Bone marrow (tissue), 2 donors: ENCODE data around the gene KEAP1.

ENCODE experiments used
- DNase-seq, 2 donors: peaks; one replicate each; lab custom pipeline; 2025; lab: John Stamatoyannopoulos, UW

The KEAP1 gene

DNA sequence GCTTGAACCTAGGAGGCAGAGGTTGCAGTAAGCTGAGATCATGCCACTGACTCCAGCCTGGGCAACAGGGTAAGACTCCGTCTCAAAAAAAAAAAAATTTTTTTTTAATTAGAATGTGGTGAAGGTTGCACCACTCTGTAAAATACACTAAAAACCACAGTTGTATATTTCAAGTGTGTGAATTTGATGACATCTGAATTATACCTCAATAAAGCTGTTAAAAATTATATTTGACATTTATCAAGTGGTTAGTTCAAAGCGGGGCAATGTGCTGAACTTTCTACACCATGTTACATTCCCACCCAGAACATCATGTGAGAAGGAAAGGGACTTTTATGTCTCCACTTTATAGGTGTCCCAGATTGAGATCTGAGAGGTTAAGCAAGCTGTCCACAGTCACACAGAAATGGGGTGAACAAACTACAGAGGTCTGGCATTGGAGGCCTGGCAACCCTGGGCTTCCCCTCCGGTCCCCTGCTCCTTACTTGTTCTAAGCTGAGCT lies 20.0 kb upstream of the KEAP1 start:
- no peak for DNase-seq

DNA sequence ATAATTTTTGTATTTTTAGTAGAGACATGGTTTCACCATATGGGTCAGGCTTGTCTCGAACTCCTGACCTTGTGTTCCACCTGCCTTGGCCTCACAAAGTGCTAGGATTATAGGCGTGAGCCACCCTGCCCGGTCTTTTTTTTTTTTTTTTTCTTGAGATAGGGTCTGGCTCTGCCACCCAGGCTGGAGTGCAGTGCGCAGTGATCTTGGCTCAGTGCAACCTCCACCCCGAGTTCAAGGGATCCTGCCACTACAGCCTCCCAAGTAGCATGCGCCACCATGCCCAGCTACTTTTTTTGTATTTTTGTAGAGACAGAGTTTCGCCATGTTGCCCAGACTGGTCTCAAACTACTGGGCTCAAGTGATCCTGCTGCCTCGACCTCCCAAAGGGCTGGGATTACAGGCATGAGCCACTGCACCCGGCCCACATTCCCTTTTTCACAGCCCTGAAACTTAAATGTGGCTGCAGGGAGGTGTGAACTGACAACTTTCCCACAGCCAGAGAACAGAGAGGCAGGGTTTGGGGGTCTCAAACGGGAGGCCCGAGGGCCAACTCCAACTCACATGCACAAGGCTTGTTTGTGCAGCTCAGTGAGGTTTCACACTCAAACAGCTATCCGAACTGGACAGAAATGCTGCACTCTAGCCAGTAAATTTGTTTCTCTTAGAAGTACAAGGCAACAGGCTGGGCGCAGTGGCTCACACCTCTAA lies 18.5 kb upstream of the KEAP1 start:
- no peak for DNase-seq

- DNase-seq, result no peak
Observed at GRCh38 chr19:10520652-10521318, 17.6 kb upstream of the KEAP1 start.

DNA sequence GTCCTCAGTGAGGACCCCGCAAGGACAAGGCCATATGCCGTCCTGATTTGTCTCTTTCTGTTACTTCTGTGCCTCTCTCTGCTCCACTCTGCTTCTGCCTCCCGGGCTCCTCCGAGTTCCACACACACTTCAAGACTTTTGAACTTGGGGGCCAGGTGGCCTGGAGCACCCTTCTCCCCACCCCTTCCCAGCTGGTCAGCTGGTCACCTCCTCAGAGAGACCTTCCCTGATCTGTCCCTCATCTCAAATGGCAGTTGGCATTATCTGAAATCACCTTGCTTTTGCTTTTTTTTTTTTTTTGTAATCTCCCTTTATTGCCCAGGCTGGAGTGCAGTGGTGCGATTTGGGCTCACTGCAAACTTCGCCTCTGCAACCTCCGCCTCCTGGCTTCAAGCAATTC lies 16.3 kb upstream of the KEAP1 start:
- DNase-seq, result no peak

- DNase-seq, result no peak
Observed at GRCh38 chr19:10518444-10519361, 15.5 kb upstream of the KEAP1 start.

GRCh38 chr19:10517760-10518443 lies 14.7 kb upstream of the KEAP1 start:
- DNase-seq, result no peak

- DNase-seq, result no peak
Observed at GRCh38 chr19:10517361-10517759, 14.2 kb upstream of the KEAP1 start, which contains the start of gene S1PR5. TSS of gene S1PR5 (minus strand) at chr19:10517447. CDS start at chr19:10515011, 2,436 bp downstream.

- DNase-seq, result no peak
Observed at GRCh38 chr19:10516671-10517286, 13.6 kb upstream of the KEAP1 start.

- DNase-seq, result no peak
Observed at GRCh38 chr19:10516064-10516385, 12.9 kb upstream of the KEAP1 start.

DNA sequence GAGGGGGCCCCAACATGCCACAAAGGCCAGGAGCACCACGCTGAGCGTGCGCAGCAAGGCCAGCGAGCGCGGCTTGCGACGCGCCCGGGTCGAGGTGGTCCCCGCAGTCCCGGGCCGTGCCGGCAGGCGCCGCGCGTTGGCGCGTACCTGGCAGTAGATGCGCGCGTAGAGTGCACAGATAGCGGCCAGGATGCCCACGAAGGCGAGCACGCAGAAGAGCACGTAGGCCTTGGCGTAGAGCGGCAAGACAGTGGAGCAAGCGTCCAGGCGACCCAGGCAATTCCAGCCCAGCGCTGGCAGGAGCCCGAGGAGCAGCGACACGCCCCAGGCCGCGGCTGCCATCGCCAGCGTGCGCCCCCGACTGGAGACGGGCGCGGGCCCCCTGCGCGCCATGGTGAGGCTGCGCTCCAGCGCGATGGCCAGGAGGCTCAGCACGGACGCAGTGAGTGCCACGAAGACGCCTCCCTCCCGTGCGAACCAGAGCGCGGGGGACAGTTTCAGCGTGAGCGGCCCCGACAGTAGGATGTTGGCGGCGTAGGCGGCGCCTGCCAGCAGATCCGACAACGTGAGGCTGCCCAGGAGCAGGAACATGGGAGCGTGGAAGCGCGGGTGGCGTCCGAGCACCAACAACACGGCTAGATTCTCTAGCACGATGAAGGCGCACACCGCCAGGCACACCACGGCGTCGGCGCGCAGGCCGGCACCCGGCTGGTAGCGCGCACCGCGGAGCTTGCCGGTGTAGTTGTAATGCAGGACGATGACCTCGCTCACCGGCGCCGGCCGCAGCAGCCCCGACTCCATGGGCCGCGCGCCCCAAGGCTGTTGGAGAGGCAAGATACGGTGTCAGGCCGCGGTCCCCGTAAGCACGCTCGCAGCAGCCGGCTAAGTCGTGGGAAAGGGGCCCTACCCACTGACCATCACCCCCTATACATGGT lies 11.3 kb upstream of the KEAP1 start:
- no peak for DNase-seq

- no peak for DNase-seq
Observed at GRCh38 chr19:10513223-10513622, 10.1 kb upstream of the KEAP1 start.

- DNase-seq, result no peak
Observed at GRCh38 chr19:10510301-10510802, 7.2 kb upstream of the KEAP1 start.

DNA sequence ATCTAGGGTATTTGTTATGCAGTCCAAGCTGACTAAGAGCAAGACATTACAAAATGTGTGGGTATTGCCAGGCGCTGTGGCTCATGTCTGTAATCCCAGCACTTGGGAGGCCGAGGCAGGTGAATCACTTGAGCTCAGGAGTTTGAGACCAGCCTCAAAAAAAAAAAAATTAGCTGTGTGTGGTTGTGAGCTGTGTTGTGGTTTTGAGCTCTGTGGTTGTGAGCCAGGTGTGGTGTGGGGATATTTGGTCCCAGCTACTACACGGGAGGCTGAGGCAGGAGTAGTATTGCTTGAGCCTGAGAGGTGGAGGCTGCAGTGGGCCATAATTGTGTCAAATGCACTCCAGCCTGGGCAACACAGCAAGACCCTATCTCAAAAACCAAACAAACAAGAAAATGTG lies 5.6 kb upstream of the KEAP1 start:
- DNase-seq, result no peak

DNA sequence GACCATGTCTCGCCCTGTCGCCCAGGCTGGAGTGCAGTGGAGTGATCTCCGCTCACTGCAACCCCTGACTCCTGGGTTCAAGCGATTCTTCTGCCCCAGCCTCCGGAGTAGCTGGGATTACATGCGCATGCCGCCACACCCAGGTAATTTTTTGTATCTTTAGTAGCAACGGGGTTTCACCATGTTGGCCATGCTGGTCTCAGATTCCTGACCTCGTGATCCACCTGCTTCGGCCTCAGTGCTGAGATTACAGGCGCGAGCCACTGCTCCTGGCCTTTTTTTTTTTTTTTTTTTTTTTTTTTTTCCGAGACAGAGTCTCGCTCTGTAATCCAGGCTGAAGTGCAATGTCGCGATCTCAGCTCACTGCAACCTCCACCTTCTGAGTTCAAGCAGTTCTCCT lies 4.9 kb upstream of the KEAP1 start:
- no peak for DNase-seq

DNA sequence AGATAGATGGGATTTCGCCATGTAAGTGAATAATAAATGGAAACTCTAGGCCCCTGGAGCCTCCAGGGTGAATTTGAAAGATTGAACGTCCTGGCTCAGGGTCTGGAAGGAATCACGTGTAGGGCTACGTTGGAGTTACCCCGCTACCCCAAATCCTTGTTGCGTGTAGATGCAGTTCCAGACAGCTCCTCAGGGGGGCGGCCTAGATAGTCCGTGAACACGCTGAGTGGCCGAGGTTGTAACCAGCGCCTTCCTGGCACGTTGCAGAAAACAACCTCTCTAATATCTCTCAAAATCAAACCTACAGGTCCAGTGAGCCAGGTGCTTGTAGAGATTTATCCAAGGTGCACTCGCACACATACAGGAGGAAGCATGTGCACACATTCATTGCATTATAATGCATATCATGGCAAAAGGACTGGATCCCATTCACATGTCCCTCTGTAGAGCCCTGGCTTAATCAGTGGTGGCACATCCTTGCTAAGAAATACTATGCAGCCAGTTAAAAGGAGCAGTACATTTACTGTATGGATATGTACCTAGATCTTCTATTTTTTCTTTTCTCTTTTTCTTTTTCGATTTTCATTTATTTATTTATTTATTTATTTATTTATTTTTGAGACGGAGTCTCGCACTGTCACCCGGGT lies 2.5 kb upstream of the KEAP1 start:
- DNase-seq, result peak; percentile 29 to 75

- peak; percentile 72 to 79 for DNase-seq
Observed at GRCh38 chr19:10502524-10503001, 593 bp downstream of the KEAP1 start.

DNA sequence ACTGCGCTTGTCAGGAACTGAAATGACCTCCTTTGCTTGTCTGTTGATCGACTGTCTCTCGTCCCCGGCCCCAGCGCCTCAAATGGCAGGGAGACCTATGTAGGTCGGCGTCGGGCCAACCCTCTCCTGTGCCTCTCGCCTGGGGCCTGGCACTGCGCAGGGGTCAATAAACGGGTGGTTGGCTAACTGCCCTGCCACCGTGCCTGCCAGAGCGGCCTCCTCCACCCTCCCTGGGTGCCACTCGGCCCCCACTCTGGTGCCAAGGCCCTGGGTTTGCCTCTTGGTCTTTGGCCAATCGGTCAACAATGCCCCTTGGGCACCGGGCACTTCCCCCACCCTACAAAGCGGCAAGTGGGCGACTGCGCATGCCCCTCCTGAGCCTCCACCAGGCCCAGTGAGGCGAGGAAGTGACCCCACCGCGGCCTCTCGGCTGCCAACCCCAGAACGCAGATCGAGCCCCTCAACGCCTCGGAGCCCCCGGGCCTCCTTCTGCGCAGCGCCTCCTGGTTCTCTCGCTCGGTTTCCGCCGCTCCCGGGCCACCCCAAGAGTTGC lies 1.1 kb downstream of the KEAP1 start:
- DNase-seq, result peak in 1 of 2 donors; percentile 66

GRCh38 chr19:10500247-10500592 lies 2.9 kb downstream of the KEAP1 start:
- DNase-seq, result no peak

DNA sequence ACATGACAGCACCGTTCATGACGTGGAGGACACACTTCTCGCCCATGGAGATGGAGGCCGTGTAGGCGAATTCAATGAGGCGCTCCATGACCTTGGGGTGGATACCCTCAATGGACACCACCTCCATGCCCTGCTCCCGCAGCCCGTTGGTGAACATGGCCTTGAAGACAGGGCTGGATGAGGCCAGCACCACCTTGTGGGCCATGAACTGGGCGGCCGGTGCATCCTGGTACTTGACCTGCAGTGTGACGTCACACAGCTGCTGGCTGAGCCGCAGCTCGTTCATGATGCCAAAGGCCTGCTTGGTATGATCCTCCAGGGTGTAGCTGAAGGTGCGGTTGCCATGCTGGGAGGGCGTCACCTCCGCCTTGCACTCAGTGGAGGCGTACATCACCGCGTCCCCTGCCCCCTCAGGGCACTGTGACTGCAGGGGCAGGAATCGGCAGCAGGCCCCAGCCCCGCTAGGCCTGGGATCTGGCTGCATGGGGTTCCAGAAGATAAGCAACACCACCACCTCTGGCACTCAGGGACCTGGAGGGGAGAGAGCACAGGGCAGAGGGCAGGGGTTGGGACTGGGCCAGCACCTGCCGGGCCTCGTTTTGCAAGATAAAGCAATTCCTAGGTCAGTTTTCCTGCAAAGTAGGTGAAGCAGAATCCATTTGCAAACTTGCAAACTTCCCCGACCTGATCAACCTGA lies 3.5 kb downstream of the KEAP1 start:
- no peak for DNase-seq
